ENCODE results near the gene KCNA10.

KCNA10 gene

DNA sequence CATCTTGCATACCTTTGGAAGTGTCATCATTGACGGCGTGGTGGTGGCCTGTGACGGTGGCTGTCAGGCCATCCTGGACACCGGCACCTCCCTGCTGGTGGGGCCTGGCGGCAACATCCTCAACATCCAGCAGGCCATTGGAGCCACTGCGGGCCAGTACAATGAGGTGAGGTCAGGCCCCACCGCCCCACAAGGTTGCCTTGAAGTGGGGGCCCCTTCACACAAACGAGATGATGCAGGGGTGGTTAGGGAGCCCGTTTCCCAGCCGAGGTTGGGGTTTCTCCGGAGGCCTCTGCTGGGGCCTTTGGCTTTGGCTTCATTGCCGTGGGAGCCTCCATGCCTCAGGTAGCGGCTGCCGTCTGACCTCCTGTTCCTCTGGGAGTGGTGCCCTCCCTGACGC lies 29.6 kb downstream of the KCNA10 start:
- no peak for DNase-seq (ENCODE audit: low read depth)
- TF ChIP-seq CTCF (IDR thresholded peaks at IDR 0.05; ENCODE audit: insufficient read depth, low read depth, low read length, missing control alignments), result no peak
- no peak overlapping the region for H3K4me3 ChIP-seq (ENCODE audit: low read depth, low read length)

DNA sequence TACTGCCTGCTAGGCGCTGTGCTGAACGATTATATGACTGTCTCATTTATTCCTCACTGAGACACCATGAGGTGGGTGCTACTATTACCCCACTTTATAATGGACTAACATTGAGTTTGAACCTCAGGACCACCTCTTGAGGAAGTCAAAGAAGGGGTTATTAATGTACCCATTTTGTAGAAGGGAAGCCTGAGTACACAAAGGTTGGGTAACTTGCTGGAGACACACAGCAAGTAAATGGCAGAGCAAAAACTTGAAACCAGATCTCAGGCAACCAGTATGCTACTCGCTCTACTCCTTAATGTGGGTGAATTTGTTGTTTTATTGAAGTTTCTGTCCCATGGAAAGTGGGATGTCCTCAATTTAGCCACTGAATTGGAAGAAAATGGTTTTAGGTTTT lies 30.1 kb downstream of the KCNA10 start:
- no peak for DNase-seq (ENCODE audit: low read depth)

GRCh38 chr1:110488161-110488560 lies 30.8 kb downstream of the KCNA10 start:
- DNase-seq (ENCODE audit: low read depth), result no peak
- no peak overlapping the region for H3K4me3 ChIP-seq (ENCODE audit: low read depth, low read length)
- TF ChIP-seq CTCF (IDR thresholded peaks at IDR 0.05; ENCODE audit: insufficient read depth, low read depth, low read length, missing control alignments), result no peak

More for the DNA sequence above, 30.1 kb downstream of the KCNA10 start:
- no peak for TF ChIP-seq CTCF (IDR thresholded peaks at IDR 0.05; ENCODE audit: insufficient read depth, low read depth, low read length, missing control alignments)
- no peak overlapping the region for H3K4me3 ChIP-seq (ENCODE audit: low read depth, low read length)

GRCh38 chr1:110487726-110488125 lies 31.2 kb downstream of the KCNA10 start:
- H3K4me3 ChIP-seq (ENCODE audit: low read depth, low read length), result no peak overlapping the region
- no peak for TF ChIP-seq CTCF (IDR thresholded peaks at IDR 0.05; ENCODE audit: insufficient read depth, low read depth, low read length, missing control alignments)
- DNase-seq (ENCODE audit: low read depth), result no peak

- no peak for DNase-seq (ENCODE audit: low read depth)
- no peak for TF ChIP-seq CTCF (IDR thresholded peaks at IDR 0.05; ENCODE audit: insufficient read depth, low read depth, low read length, missing control alignments)
- H3K4me3 ChIP-seq (ENCODE audit: low read depth, low read length), result no peak overlapping the region
Observed at GRCh38 chr1:110485725-110486124, 33.2 kb downstream of the KCNA10 start.

DNA sequence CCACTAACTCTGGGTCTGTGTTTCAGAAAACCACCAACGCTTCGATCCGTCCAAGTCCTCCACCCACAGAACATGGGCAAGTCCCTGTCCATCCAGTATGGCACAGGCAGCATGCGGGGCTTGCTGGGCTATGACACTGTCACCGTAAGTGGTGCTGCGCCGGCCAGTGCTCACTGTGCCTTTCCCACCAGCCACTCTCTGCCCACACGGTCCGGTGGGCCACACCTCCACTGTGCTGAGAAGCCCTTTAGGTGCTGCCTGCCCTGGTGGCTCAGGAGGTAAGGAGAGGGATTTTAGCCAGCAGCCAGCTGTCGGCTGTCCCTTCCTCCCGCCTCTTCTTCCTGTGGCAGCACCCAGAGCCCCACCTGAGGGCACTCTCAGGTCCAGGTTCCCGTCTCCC lies 34.2 kb downstream of the KCNA10 start:
- DNase-seq (ENCODE audit: low read depth), result no peak
- no peak overlapping the region for H3K4me3 ChIP-seq (ENCODE audit: low read depth, low read length)
- no peak for TF ChIP-seq CTCF (IDR thresholded peaks at IDR 0.05; ENCODE audit: insufficient read depth, low read depth, low read length, missing control alignments)

- TF ChIP-seq CTCF (IDR thresholded peaks at IDR 0.05; ENCODE audit: insufficient read depth, low read depth, low read length, missing control alignments), result no peak
- no peak for DNase-seq (ENCODE audit: low read depth)
Observed at GRCh38 chr1:110483308-110483685, 35.7 kb downstream of the KCNA10 start.

More at GRCh38 chr1:110483308-110483685, 35.7 kb downstream of the KCNA10 start:
- H3K4me3 ChIP-seq (ENCODE audit: low read depth, low read length), result no peak overlapping the region

Measured in GM12865 (cell line).